NCI-H524 (cell line): Measurements from ENCODE around the gene PRKCH.

Experiments
- DNase-seq, 2 experiments: peaks; one replicate each; lab custom pipeline; 2025; lab: John Stamatoyannopoulos, UW

Gene PRKCH

DNA sequence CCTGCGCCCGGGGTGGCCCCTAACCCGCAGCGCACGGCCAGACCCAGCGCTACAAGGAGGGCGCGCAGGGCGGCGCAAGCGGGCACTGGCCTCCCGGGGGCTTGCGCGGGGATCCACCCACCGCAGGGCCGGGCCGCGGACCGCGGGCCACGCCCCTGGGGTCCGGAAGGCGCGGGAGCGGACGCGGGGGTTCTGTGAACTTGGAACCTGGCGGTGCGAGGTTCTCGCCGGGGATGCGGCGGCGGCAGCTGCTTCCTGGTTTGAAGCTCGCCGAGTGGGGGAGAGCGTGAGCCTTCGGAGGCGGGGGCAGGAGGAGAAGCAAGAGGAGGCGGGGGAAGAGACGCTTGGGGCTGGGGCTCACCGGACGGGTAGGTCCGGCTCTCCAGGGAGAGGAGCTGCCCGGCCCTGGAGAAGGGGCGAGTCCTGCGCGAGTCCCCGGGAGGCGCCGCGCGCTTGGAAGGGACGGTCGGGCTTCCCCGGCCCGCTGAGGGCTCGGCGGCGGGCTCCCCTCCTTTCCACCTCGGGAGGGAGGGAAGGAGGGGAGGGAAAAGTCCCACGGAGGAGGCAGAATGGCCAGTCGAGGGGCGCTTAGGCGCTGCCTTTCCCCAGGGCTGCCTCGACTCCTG, at the start of gene PRKCH:
PRKCH (plus strand) TSS at position 195 of the 626 bp plus-strand sequence. CDS start 523 bp downstream, outside the sequence.
- DNase-seq: peak; percentile 51 to 69

DNA sequence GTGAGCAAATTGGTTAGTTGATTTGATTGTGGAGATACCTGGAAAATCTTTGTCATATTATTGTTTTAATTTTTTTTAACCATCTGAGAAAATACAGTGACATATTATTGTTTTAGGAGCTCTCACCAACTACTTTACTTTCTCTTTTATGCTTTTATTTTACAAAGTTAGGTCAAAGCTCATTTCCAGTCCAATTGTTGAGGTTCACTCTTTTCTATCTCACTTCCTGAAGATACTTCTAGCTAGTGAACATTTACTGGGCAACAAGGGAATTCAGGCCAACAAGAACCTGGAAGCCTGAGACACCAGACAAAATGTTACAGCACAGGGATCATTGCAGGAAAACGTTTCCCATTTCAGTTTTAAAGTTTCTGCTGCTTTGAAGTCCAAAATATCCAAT, 44.1 kb upstream of the PRKCH start:
- DNase-seq: no peak

DNA sequence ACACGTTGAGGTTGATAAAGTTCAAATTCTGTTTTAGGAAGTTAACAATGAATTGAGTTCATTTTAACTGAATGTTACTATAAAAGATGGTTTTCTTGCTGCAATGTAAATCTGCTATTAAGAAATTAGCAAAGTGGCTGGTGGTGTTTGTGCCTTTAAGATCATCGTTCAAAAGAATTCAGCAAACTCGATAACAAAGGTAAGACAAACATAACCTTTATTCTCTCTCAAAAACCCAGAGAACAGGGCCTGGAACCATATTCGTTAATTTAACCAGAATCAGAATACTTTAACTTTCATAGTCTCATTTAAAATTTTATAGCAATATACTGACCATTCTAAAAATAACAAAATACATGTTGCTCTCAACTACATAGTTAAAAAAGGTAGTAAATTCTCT, 43.6 kb upstream of the PRKCH start:
- DNase-seq: no peak

DNA sequence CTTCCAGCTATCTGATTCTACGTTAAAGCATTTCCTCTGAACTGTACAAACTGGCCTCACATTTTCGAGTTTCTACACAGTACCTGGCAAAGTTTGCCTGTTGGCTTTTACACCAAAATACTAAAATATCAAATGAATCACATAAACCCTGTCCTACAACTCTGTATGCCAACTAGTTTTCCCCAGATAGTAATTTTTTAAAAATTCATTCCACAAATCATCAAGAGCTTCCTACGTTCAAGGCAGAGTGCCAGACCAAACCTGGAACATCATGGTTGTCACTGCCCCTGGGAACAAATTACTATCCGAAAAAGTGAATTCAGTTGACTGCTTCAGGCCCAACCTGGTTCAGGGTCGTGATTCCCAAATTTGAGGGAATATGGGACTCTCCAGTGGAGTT, 42.3 kb upstream of the PRKCH start:
- DNase-seq: no peak

DNA sequence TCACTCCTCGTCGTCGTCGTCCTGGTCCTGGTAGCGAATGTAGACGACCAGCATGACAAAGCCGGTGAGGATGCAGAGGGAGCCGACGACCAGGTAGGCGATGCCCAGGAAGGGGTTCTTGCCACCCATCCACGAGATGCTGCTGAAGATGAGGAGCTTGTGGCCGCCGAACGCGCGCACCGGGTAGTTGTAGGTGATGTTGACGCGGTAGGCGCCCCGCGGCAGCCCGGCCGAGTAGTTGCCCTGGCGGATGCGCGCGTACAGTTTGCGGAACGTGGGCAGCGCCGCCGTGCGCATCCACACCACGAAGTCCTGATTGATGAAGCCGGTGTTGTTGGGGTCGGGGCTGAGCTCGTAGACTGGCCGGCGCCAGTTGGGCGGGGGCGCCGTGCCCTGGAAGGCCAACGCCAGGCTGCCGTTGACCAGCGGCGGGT, 41.3 kb upstream of the PRKCH start:
- peak in 1 of 2 experiments; percentile 54 for DNase-seq

DNA sequence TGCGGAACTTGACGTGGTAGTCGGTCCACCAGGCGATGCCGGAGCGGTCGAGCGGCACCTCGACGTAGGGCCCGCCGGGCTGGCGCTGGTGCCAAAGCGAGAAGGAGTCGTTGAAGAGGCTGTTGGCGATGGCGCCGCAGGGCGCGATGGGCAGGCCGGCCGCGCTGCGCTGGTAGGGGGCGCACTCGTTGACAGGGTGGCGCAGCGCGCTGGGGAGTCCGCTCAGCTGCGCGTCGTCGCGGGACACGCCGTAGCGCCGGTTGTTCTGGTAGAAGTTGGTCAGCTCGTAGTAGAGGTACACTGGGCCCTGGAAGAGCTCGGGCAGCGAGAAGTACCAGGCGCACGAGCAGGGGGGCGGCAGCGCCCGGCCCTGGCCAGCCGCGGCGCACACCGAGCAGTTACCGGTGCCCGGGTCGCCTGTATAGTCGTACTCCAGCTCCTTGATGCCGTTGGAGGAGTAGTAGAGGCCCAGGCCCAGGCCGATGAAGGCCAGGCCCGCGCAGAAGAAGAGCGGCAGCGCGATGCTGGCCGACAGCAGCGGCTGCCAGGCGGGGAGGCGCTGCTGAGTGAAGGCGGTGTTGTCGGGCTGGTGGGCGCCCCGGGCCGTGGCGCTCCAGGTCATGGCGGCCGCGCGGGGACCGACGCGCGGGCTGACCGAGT, 40.7 kb upstream of the PRKCH start:
- DNase-seq: peak; percentile 74 to 86

DNA sequence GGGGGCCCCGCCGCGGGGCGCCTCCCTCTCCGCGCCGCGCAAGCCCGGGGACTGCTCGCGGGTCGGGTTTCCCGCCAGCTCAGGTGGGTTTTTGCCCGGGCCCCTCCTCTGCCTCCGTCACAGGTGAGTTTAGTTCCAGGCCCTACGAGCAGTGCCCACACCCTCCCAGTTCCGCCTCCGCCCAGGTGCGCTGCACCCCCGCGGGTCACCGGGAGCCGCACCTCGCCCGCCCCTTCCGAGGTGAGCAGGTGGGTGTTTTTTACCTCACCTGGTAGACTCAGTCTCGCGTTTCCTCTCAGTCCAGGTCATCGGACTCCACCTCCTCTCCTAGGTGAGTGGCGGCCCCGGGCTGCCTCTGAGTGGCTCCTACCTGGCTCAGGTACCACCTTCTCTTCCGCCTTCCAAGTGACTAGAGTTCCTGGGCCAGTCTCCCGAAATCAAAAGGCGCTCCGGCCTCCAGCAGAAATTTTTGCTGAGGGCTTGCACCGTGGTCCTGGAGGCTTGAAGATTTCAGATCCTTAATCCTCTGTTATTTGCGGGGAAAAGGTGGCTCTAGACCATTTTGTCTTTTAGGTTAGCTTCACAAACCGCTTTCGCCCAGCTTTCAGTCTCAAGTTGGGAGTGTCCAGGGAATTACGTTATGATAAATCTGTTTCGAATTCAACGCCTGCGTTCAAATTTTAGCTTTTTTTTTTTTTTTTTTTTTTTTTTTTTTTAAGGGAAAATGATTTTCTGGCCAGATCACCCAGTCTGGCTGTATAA, 40.0 kb upstream of the PRKCH start, which contains the start of gene TMEM30B:
TMEM30B (minus strand) TSS at position 153 of the 762 bp plus-strand sequence. CDS start 191 bp downstream, outside the sequence.
- DNase-seq: no peak

DNA sequence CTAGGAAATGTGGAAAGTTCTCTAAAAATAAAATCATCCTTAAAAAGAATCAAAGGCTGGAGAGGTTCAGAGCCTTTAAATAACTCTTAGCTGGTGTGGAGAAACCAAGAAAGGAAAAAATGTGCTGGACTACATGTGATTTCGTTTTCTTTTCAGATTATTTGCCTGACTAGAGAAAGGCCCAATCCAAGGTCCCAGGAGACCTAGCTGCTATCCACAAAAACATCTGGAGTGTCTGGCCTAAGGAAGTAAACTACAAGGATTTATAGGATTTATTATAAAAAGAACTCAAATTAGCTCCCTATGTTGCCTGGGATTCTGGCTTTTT, 39.5 kb upstream of the PRKCH start:
- DNase-seq: peak; percentile 19 to 39

DNA sequence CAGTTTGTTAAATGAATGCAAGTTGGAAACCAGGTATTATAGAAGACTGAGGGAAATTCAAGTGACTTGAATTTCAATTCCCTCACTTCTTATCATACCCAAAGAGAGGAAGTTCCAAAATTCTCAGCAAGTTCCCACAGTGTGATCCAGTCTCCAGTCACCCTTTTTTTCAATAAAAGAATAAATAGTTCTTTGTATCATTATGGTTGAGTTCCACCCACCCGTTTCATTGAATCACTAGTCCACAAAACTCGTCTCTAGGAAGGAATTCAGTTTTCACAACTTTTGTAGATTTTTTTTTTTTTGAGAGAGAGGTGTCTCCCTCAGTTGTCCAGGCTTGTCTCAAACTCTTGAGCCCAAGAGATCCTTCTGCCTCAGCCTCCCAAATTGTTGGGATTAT, 38.6 kb upstream of the PRKCH start:
- DNase-seq: no peak

DNA sequence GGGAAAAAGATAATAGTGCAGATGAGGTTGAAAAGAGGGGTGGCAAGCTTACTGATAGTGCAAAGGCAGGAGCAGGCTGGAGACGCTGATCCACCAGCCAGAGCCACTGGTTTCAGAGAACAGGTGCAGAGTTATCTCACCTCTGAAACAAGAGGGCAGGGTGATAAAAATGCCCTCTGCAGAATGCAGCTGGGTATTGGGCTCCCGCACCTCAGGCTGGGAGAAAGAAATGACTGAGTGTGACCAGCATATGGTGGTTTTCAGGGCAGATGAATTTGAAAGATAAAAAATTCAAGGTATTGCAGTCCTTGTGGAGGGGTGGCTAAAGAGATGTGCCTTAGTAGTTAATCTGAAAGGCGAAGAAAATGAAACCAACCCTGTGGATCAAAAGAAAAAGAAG, 37.4 kb upstream of the PRKCH start:
- DNase-seq: peak in 1 of 2 experiments; percentile 17

DNA sequence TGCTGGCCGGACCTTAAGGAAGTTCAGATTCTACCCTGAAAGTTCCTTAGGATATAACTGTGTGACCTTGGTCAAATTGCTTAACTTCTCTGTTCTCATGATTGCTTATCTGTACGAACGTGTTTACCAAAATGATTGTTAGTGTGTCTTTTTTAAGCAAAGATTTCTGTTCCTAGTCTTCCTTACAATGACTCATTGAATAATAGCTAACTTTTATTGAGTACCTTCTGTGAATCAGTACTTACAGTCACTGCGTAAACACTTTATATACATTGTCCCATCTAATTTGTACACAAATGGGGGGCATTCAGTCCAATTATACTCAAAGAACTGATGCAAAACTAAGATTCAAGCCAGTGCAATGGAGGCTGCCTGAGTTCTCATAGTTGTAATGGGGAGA, 36.0 kb upstream of the PRKCH start:
- no peak for DNase-seq

DNA sequence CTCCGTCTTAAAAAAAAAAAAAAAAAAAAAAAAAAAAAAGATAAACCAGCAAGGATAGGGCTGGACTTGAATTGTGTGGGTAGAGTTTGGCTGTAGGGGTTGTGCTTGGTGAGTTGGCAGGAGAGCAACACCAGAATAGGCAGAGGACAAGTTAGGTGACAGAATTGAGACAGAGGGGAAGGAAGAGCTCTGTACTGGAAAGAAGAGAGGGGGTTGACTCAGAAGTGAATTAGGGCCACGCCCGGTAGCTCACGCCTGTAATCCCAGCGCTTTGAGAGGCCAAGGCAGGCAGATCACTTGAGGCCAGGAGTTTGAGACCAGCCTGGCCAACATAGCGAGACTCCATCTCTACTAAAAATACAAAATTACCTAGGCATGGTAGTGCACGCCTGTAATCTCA, 34.2 kb upstream of the PRKCH start:
- no peak for DNase-seq

DNA sequence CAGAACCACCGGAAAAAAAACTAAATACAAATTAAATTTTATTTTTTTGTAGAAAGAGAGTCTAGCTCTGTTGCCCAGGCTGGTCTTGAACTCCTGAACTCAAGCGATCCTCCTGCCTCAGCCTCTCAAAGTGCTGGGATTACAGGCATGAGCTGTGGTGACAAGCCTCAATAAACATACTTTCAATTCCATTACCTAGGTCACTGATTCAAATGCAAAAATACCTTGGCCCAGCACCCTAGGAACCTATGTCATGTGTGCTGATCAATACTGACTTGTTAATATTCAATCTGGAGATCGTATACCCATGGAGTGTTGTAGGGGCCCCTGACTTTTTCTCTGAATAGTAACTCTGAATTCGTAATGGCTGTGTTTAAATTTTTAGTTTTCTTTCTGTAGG, 33.2 kb upstream of the PRKCH start:
- DNase-seq: no peak

DNA sequence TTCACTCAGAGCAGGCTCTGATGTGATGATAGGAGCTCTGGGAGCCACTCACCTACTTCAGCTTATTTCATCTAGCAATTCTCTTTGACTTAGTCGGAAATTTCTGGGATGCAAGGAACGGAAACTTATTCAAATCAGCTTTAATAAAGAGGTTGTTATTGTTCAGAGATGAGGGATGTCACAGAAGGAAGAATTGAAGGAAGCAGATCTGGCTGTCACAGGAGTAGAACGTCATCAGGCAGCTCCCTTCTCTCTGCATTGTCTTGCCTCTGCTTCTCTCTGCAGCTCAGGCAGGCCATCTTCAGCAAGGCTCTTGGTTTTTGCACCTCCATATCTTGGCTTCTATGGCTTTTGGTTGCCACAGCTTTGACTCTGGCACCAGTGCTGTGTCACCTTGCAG, 32.7 kb upstream of the PRKCH start:
- DNase-seq: no peak

DNA sequence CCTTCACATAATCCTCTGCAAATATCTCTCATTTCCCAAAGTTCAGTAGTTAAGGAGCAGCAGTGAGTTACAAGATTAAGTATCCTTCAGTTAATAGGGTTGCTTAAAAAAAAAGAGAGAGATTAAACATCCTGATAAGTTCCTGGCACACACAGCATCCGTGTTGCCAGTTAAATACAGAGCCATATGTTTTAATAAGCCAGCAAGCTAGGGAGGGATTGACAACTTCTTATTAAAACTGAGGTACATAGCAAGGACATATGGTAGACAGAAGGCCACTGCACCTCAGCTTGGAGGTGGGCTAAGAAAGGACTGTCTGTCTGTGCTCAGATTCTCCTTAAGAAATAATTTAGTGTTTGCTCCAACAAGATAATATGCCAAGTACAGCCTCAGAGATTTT, 30.7 kb upstream of the PRKCH start:
- DNase-seq: peak; percentile 99 to 100

DNA sequence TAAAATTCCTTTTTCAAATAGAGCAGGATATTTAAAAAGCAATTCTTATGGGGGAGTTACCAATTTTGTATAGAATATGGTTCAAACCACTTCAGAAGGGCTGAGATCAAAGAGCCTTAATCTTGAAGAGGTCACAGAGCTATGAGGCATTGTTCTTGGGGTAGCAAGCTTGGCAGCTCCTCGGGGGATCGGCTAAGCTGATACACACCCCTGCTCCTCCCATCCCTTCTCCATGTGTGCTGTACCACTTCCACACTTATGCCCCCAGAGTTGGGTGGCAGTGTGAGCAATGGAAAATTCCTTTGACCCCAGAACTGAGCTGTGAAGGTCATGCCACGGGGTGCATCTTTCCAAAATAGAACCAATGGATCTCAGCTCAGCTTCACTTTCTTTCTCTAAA, 25.2 kb upstream of the PRKCH start:
- DNase-seq: peak; percentile 15 to 54

DNA sequence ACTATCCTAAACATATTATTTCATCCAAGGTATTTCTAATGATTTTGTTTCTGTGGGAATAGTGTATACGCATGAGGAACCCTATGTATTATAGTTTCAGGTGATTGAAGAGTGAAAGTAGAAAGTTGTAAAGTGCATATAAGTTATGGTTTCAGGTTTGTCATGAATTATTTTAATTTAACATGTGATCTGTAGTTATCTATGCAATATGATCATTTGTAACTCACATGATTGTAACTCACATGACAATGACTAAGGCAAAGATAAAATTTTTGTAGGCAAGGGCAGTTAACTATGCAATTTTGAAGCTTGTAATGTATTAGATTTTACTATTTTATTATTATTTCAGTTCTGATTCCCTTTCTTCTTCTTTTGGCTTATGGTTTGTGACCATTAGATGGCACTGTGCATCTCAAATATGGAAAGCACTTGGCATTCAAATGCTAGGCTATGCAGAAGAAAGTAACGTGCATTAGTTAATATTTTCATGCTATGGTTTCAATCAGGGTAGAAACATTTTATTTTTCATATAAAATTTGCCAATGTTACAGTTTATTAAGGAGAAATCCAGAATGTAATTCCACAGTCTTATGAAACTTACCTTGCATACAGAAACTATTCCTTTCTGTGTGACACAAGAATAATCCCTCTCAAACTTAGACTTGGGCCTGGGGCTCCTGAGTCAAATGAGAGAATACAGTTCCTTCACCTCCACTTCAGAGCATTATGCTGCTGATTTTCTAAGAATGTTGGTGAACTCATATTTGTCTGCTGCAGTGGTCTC, 24.5 kb upstream of the PRKCH start:
- peak; percentile 31 to 72 for DNase-seq

DNA sequence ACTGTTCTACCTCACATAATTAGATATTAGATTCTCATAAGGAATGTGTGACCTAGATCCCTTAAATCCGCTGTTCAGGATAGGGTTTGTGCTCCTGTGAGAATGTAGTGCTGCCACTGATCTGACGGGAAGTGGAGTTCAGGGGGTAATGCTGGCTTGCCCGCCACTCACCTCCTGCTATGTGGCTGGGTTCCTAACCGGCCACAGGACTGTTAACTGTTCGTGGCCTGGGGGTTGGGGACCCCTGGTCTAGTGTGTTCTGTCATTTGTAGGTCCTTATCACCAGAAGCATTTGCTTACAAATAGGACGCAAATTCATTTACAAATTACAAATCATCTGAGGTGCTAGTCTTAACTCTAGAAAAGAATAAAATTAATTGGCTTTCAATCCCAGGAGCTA, 23.8 kb upstream of the PRKCH start:
- DNase-seq: no peak

DNA sequence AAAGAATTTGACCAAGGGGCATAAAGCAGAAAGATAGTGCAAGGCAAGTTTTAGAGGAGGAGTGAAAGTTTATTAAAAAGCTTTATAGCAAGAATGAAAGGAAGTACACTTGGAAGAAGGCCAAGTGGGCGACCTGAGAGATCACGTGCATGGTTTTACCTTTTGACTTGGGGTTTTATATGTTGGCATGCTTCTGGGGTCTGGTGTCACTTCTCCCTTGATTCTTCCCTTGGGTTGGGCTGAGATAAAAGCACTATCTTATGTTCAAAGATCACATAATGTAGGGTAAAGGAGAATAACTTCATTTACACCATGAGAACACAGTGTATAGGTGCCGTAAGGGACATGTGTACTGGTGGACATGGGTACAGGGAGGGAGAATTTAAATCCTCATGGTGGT, 22.6 kb upstream of the PRKCH start:
- DNase-seq: no peak

DNA sequence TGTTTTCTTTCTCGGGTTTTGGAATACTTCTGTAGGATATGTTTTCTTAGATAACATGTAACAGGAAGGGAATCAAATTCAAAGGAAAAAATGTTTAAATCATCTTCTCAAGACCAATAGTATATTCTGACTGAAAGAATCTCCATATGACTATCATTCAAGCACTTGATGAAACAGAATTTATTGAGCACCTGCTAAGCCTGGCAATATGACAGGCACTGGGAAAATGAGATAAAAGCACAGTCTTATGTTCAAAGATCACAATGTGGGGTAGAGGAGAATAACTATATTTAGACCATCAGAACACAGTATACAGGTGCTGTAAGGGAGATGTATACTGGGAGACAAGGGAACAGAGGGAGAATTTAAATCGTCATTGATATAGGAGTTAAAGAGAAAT, 21.2 kb upstream of the PRKCH start:
- DNase-seq: no peak

DNA sequence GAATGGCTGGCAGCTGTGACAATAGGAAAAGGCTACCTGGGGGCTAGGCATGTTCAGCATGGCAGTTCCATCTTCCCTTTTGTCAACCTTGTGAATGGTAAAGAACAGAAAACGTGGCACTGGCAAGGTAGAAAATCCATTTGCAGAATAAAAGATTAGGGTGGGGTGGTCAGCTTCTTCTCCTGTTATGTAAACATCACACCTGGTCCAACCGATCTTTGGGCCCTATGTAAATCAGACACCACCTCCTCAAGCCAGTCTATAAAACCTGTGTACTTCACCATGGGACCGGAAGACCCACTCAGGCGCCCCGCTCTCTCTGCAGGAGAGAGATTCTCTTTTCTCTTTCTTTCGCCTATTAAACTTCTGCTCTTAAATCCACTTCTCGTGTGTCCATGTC, 20.6 kb upstream of the PRKCH start:
- DNase-seq: no peak

DNA sequence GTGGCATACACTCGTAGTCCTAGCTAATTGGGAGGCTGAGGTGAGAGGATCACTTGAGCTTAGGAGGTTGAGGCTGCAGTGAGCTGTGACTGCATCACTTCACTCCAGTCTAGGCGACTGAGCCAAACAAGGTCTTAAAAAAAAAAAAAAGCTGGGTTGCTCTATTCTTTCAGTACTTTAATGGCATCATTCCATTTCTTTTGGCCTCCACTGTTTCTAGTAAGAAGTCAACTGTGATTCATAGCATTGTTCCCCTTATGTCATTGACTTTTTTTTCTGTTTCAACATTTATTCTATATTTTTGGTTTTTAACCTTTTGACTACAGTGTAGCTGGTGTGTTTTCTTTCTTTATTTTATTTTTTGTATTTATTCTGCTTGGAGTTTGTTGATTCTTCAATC, 16.7 kb upstream of the PRKCH start:
- DNase-seq: no peak
